ENCODE measurements around the gene DYNC2H1. TPM values are rescaled to one million over a fixed set of nuclear protein-coding genes. Genes with fewer than 3 reads are reported as not detected.

Gene DYNC2H1
- total RNA-seq, 4 donors from 2014 or later: 36.9 to 41.2 (median 40.0) TPM

DNA sequence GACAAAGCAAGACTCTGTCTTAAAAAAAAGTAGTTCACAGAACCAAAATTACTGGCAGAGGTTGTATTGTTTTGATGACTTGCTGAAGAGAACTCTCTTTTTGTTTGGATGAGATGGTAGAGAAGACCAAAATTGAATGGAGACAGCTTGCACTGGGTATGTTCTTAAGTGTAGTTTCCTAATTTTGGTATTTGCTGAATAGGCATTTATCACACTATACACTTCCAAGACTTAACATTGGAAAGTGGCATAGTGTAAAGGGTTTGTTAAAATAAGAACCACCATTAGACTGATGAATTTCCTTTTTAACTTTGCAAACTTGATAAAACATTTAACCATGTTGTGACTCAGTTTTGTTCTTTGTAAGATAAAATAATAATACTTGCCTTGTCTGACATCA, 11.9 kb upstream of the DYNC2H1 start:
- no peak for DNase-seq
- no peaks in the 10 kb centered on the region for H3K36me3 ChIP-seq
- H3K9me3 ChIP-seq: no peaks in the 10 kb centered on the region
- no peaks in the 10 kb centered on the region for H3K4me1 ChIP-seq
- intact Hi-C loops (cut with DNase I): no loop called here
- H3K27me3 ChIP-seq: no peaks in the 10 kb centered on the region
- H3K27ac ChIP-seq: no peak overlapping the region
- H3K4me3 ChIP-seq (replicated peaks in 1 of 3): no peak overlapping the region
- TF ChIP-seq POLR2A (IDR thresholded peaks at IDR 0.05): no peak

GRCh38 chr11:103109818-103110388, 677 bp downstream of the DYNC2H1 start:
- intact Hi-C loops (cut with DNase I): no loop called here
- Histone ChIP-seq H3K36me3 (no peaks in the 10 kb centered on the region), H3K4me3 (replicated peaks in 1 of 3) (peak overlapping the region; percentile 20 to 94 (median 67)), H3K4me1 (peaks cover 0 to 9% of the 10 kb centered on the region in 2 donors), H3K27me3 (no peaks in the 10 kb centered on the region), H3K27ac (peak overlapping the region; percentile 77 to 84 (median 77)), H3K9me3 (no peaks in the 10 kb centered on the region)
- WGBS, 2 donors: 15 to 16% methylated on average over 26 of the region's 26 CpGs
- peak; percentile 18 to 21 for DNase-seq
- TF ChIP-seq CTCF (IDR thresholded peaks at IDR 0.05): no peak
- no peak for TF ChIP-seq POLR2A (IDR thresholded peaks at IDR 0.05)

DNA sequence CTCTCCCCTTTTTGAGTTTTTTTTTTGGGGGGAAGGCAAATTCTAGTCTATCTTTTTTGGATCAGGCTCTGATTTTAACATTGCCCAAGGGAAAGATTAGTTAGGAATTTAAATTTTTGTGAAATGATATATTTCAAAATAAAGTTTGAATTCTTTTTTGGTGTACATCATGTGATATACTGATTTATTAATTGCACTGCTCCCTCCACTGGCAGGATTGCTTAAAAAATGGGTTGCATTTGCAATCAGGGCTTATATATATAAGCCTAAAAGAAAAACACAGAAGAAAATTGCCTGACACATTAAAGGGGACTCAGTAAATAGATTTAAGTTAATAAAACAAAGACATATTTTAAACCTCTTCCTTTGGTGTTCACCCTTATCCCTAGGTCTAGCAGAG, 1.2 kb downstream of the DYNC2H1 start:
- Histone ChIP-seq H3K27ac (no peak overlapping the region), H3K9me3 (no peaks in the 10 kb centered on the region), H3K27me3 (no peaks in the 10 kb centered on the region), H3K4me1 (peaks cover 0 to 9% of the 10 kb centered on the region in 2 donors), H3K36me3 (no peaks in the 10 kb centered on the region), H3K4me3 (replicated peaks in 1 of 3) (peak overlapping the region in 1 of 3 donors; percentile 67)
- intact Hi-C loops (cut with DNase I): no loop called here
- no peak for DNase-seq
- TF ChIP-seq POLR2A (IDR thresholded peaks at IDR 0.05): no peak
- no peak for TF ChIP-seq CTCF (IDR thresholded peaks at IDR 0.05)

DNA sequence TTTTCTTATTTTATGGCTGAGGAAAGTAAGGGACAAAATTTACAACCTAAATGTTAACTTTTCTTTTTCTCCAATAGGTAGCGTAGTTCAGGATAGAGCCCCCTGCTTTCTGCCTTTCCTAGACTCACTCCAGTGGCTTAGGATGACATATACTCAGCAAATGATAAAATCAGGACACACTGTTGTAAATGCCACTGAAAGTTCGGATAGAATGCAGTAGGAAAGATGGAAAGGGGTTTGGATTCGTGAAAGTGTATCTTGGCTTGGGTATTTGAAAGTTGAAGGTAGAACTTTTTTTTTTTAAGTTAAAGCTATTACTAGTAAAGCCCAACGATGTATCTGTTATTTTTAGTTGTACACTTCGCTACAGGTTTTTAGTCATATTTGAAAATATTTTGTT, 2.2 kb downstream of the DYNC2H1 start:
- WGBS, 2 donors: 94 to 95% methylated on average over 5 of the region's 5 CpGs
- no peaks in the 10 kb centered on the region for H3K36me3 ChIP-seq
- DNase-seq: no peak
- TF ChIP-seq CTCF (IDR thresholded peaks at IDR 0.05): no peak
- TF ChIP-seq POLR2A (IDR thresholded peaks at IDR 0.05): no peak
- intact Hi-C loops (cut with DNase I): no loop called here
- no peaks in the 10 kb centered on the region for H3K9me3 ChIP-seq
- no peak overlapping the region for H3K27ac ChIP-seq
- H3K27me3 ChIP-seq: no peaks in the 10 kb centered on the region
- no peak overlapping the region for H3K4me3 ChIP-seq (replicated peaks in 1 of 3)
- peaks cover 0 to 9% of the 10 kb centered on the region in 2 donors for H3K4me1 ChIP-seq

DNA sequence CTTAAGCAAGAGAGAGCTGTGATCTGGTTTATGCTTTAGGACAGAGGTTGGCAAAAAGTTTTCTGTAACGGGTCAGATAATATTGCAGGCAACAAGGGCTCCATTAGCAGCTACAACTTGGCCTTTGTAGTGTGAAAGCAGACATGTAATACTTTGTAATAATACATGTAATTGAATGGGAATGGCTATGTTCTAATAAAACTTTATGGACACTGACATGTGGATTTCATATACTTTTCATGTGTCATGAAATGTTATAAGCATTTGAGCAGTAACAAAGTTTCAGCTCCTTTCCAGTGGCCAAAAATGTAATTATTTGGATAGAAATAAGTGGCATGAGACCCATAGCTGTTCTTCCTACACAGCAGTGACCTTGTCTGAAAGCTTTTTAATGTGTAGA, 3.1 kb downstream of the DYNC2H1 start:
- WGBS, 2 donors: 87% methylated on average over 1 of the region's 1 CpG
- Histone ChIP-seq H3K4me1 (peaks cover 0 to 9% of the 10 kb centered on the region in 2 donors), H3K27ac (no peak overlapping the region), H3K36me3 (no peaks in the 10 kb centered on the region), H3K9me3 (no peaks in the 10 kb centered on the region), H3K4me3 (replicated peaks in 1 of 3) (no peak overlapping the region), H3K27me3 (no peaks in the 10 kb centered on the region)
- TF ChIP-seq POLR2A (IDR thresholded peaks at IDR 0.05): no peak
- TF ChIP-seq CTCF (IDR thresholded peaks at IDR 0.05): no peak
- no peak for DNase-seq
- intact Hi-C loops (cut with DNase I): no loop called here

DNA sequence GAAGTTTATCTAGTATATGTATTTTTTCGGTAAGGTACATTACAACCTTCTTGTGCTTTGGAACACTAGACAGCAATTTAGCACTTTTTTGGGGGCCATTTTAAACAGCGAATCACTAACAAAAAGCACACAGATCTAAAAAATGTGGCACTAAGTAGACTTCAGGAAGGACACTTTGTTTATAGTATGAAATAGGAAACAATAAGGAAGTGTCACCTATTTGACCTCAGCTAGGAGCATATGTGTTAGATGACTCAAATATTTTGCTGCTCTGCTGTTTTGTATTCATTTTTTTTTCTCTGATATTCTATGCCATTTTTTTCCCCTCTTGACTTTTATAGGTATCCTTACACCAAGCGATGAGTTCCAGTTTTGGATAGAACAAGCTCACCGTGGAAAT, 5.6 kb downstream of the DYNC2H1 start:
- Histone ChIP-seq H3K27ac (no peak overlapping the region), H3K4me1 (peaks cover 0 to 9% of the 10 kb centered on the region in 2 donors), H3K4me3 (replicated peaks in 1 of 3) (no peak overlapping the region), H3K27me3 (no peaks in the 10 kb centered on the region), H3K36me3 (no peaks in the 10 kb centered on the region), H3K9me3 (no peaks in the 10 kb centered on the region)
- WGBS, 2 donors: 88 to 89% methylated on average over 4 of the region's 4 CpGs
- TF ChIP-seq POLR2A (IDR thresholded peaks at IDR 0.05): no peak
- TF ChIP-seq CTCF (IDR thresholded peaks at IDR 0.05): no peak
- DNase-seq: no peak
- intact Hi-C loops (cut with DNase I): no loop called here
